OCI-LY3 (cell line): Measurements from ENCODE around the gene DRD2.

ENCODE experiments used
- H2AFZ ChIP-seq: fragments of 200-600, 300-600 bp; shearing (Covaris generic); 2 replicates; pipeline ENCODE4 v1.6.0; 2014; ENCODE audit warnings: antibody characterized with exemption, low read depth, low read length
- H3K27ac ChIP-seq: fragments of 200-600, 300-600 bp; sonication (generic); 2 replicates; pipeline ENCODE4 v1.5.1; 2014; ENCODE audit warnings: mild to moderate bottlenecking, low read length, moderate library complexity, mixed read lengths
- H3K27me3 ChIP-seq: fragments of 200-600, 300-600 bp; sonication (generic); 2 replicates; pipeline ENCODE4 v1.6.1; 2014; ENCODE audit warnings: low read depth, low read length, mixed read lengths
- H3K36me3 ChIP-seq: fragments of 200-600, 300-600 bp; sonication (generic); replicated peaks from 2 replicates; pipeline ENCODE3; 2014; ENCODE audit warnings: low read depth, low read length, mixed read lengths
- H3K4me1 ChIP-seq: fragments of 300-600, 200-600 bp; sonication (generic); 2 replicates; pipeline ENCODE4 v1.6.1; 2014; ENCODE audit warnings: low read length, mixed read lengths
- H3K4me2 ChIP-seq: fragments of 200-600, 300-600 bp; sonication (generic); 2 replicates; pipeline ENCODE4 v1.6.1; 2014; ENCODE audit warnings: low read length, mixed read lengths
- H3K4me3 ChIP-seq: fragments of 300-600, 200-600 bp; sonication (generic); 2 replicates; pipeline ENCODE4 v1.5.1; 2014; ENCODE audit warnings: antibody characterized with exemption, mild to moderate bottlenecking, low read length, moderate library complexity
- H3K79me2 ChIP-seq: fragments of 300-600, 200-600 bp; shearing (Covaris generic); 2 replicates; pipeline ENCODE4 v1.6.1; 2014; ENCODE audit warnings: mild to moderate bottlenecking, low read length, mixed read lengths
- H3K9ac ChIP-seq: fragments of 300-600, 200-600 bp; shearing (Covaris generic); 2 replicates; pipeline ENCODE4 v1.6.0; 2014; ENCODE audit warnings: mild to moderate bottlenecking, low read length, moderate library complexity
- H3K9me3 ChIP-seq: fragments of 200-600, 300-600 bp; shearing (Covaris generic); 2 replicates; pipeline ENCODE4 v1.6.1; 2014; ENCODE audit warnings: low read length, mixed read lengths; ENCODE audit not compliant: insufficient read depth
- H4K20me1 ChIP-seq: fragments of 200-600, 300-600 bp; sonication (generic); 2 replicates; pipeline ENCODE4 v1.6.1; 2016; ENCODE audit warnings: low read length, mixed read lengths; ENCODE audit not compliant: insufficient read depth
- EZH2phosphoT487 ChIP-seq: fragments of 200-600 bp; shearing (Covaris generic); IDR thresholded peaks from 2 replicates; pipeline ENCODE4 v1.6.1; 2018; ENCODE audit warnings: antibody characterized with exemption, mixed run types, low read depth
- TF ChIP-seq, protein P1 (sequence below): fragments of 200-600, 300-600 bp; sonication (generic); IDR thresholded peaks from 2 replicates; pipeline ENCODE4 v1.5.1; 2014; ENCODE audit warnings: antibody characterized with exemption, low read length, low read depth

DRD2 gene

GRCh38 chr11:113440816-113441215 is 34.4 kb downstream of the DRD2 start:
- Histone ChIP-seq H3K4me1 (peaks cover 5% of the 10 kb centered on the region), H3K79me2 (no peaks in the 10 kb centered on the region), H3K27me3 (peaks cover 73% of the 10 kb centered on the region), H2AFZ (no peak overlapping the region), H3K9ac (no peak overlapping the region), H3K4me2 (no peak overlapping the region), H4K20me1 (peaks cover 8% of the 10 kb centered on the region; the same call in 1 of the 2 replicates), H3K4me3 (no peak overlapping the region), H3K36me3 (no peaks in the 10 kb centered on the region), H3K27ac (no peak overlapping the region), H3K9me3 (no peaks in the 10 kb centered on the region)
- TF ChIP-seq, protein P1, sequence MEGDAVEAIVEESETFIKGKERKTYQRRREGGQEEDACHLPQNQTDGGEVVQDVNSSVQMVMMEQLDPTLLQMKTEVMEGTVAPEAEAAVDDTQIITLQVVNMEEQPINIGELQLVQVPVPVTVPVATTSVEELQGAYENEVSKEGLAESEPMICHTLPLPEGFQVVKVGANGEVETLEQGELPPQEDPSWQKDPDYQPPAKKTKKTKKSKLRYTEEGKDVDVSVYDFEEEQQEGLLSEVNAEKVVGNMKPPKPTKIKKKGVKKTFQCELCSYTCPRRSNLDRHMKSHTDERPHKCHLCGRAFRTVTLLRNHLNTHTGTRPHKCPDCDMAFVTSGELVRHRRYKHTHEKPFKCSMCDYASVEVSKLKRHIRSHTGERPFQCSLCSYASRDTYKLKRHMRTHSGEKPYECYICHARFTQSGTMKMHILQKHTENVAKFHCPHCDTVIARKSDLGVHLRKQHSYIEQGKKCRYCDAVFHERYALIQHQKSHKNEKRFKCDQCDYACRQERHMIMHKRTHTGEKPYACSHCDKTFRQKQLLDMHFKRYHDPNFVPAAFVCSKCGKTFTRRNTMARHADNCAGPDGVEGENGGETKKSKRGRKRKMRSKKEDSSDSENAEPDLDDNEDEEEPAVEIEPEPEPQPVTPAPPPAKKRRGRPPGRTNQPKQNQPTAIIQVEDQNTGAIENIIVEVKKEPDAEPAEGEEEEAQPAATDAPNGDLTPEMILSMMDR, result no peak
- no peak for TF ChIP-seq EZH2phosphoT487

DNA sequence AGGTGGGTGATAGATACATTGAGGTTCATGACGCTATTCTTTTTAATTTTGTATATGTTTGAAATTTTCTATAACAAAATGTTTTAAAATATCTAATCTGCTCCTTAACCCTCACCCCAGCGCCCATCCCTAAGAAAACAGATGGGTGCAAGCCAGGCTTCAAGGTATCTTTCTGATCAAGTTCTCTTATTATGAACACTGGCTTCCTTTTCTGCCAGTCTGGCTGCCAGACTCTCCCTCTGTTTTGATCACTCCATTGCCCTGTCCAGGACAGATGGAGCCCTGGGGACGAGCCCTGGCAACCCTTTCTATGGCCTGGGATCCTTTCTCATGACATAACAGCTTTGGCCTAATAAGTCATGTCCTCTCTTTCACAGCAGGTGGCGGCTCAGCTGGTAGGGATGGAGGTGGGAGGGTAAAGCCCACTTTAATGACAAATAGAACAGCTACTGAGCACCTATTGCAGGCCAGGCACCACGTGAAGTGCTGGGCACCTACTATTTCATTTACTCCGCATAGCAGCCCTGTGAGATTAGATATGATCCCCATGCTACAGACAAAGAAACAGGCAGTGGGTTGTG is 38.4 kb downstream of the DRD2 start:
- peaks cover 5% of the 10 kb centered on the region for H3K4me1 ChIP-seq

DNA sequence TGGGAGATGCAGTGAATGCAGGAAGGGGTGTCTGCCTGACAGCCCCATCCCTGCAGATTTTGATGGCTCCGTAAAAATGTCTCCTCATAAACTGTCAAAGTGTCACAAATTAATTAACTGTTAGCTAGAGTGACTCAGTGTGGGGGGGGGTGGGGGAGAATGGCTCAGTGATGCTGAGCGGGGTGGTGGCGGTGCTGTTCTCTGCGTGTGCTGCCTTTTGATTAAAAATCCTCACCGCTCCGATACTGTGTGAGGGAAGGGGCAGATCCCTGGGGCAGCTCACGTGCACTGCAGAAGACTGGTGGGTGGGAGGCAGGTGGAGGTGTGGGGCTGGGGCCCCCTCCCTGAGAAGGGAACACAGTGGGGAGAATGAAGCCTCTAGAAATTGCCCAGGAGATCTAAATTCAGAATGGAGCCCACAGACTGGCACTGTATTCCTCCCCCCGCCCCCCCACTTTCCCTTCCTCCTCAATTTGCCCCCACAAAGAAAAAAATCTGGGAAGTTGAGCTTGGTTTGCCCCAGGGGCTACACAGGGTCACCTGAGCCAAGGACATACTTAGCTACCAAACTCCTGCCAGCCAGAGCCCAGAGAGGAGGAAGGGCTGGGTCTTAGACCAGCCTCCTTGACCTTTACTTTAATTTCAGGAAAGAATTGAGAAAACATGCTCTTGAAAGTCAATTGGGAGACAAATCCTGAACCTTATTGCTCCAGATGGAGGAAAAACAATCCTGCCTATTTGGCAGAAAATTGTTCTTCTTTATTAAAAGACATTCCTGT is 39.8 kb downstream of the DRD2 start:
- Histone ChIP-seq H3K9me3 (no peaks in the 10 kb centered on the region), H2AFZ (no peak overlapping the region), H3K27ac (no peak overlapping the region), H3K27me3 (peaks cover 43% of the 10 kb centered on the region), H4K20me1 (peaks cover 5% of the 10 kb centered on the region; the same call in 1 of the 2 replicates), H3K79me2 (no peaks in the 10 kb centered on the region), H3K4me2 (no peak overlapping the region), H3K4me1 (peaks cover 5% of the 10 kb centered on the region), H3K36me3 (no peaks in the 10 kb centered on the region), H3K4me3 (no peak overlapping the region), H3K9ac (no peak overlapping the region)
- TF ChIP-seq, protein P1, result no peak
- no peak for TF ChIP-seq EZH2phosphoT487

More for the DNA sequence above, 38.4 kb downstream of the DRD2 start:
- H2AFZ ChIP-seq, result no peak overlapping the region
- H3K27ac ChIP-seq, result no peak overlapping the region
- TF ChIP-seq, protein P1, result no peak
- no peak for TF ChIP-seq EZH2phosphoT487
- peaks cover 8% of the 10 kb centered on the region; the same call in 1 of the 2 replicates for H4K20me1 ChIP-seq
- H3K4me3 ChIP-seq, result no peak overlapping the region
- H3K79me2 ChIP-seq, result no peaks in the 10 kb centered on the region
- H3K27me3 ChIP-seq, result peaks cover 55% of the 10 kb centered on the region
- H3K9ac ChIP-seq, result no peak overlapping the region
- H3K4me2 ChIP-seq, result no peak overlapping the region
- H3K36me3 ChIP-seq, result no peaks in the 10 kb centered on the region
- H3K9me3 ChIP-seq, result no peaks in the 10 kb centered on the region

DNA sequence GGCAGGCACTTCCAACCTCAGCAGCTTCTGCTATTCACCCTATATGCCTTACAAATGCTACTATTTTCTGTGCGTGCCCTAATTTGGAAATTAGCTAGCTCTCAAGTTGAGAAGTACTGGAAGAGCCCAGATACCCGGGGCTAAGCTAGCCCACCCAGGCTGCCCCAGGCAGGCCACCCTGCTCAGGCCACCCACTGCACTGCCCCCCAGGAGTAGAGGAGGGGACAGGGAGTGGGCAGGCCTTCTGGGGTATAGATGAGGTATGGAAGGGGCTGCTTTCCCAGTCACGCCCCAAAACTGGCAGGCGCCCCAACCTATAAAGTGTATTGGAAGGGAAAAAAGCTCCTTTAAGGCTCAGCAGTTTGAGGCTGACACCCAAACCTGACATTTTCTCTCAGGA is 43.5 kb downstream of the DRD2 start:
- Histone ChIP-seq H3K79me2 (no peaks in the 10 kb centered on the region), H3K4me3 (no peak overlapping the region), H3K9me3 (no peaks in the 10 kb centered on the region), H4K20me1 (no peaks in the 10 kb centered on the region), H3K9ac (no peak overlapping the region), H3K4me1 (no peaks in the 10 kb centered on the region), H3K27me3 (peaks cover 19% of the 10 kb centered on the region), H3K4me2 (no peak overlapping the region), H3K27ac (no peak overlapping the region), H3K36me3 (no peaks in the 10 kb centered on the region), H2AFZ (no peak overlapping the region)
- TF ChIP-seq, protein P1, result no peak
- TF ChIP-seq EZH2phosphoT487, result no peak
